Type B pancreatic cell (in vitro differentiated cells): ENCODE measurements around the gene RBM20. TPM values are rescaled to one million over a fixed set of nuclear protein-coding genes. Genes with fewer than 3 reads are reported as not detected.

Source experiments
- DNase-seq: peaks from one replicate; pipeline ENCODE4 v3.0.0; 2021; ENCODE audit warnings: mixed read lengths; ENCODE audit not compliant: unreplicated experiment; ENCODE audit errors: extremely low spot score
- H3K27ac Mint-ChIP-seq: 2 replicates; pipeline ENCODE4 v1.8.0; 2021; ENCODE audit warnings: mild to moderate bottlenecking, mixed read lengths
- H3K27me3 Mint-ChIP-seq: 2 replicates; pipeline ENCODE4 v1.8.0; 2021; ENCODE audit warnings: mixed read lengths
- H3K36me3 Mint-ChIP-seq: 2 replicates; pipeline ENCODE4 v1.8.0; 2021; ENCODE audit warnings: mixed read lengths
- H3K4me1 Mint-ChIP-seq: one replicate; pipeline ENCODE4 v1.8.0; 2021; ENCODE audit warnings: mixed read lengths; ENCODE audit not compliant: unreplicated experiment
- H3K4me3 Mint-ChIP-seq: 2 replicates; pipeline ENCODE4 v1.8.0; 2021; ENCODE audit warnings: mild to moderate bottlenecking, mixed read lengths
- H3K9me3 Mint-ChIP-seq: 2 replicates; pipeline ENCODE4 v1.8.0; 2021; ENCODE audit warnings: mixed read lengths
- total RNA-seq: library from RNA; stranded (reverse); gene quantifications from 2 replicates; pipeline ENCODE4 v1.2.1, GENCODE V29; 2021; ENCODE audit warnings: low replicate concordance
- TF ChIP-seq, protein P1 (sequence below): fragments of 200-600 bp; sonication (generic); conservative IDR thresholded peaks from 2 replicates; pipeline ENCODE4 v1.5.0; 2021; ENCODE audit warnings: antibody characterized with exemption, mild to moderate bottlenecking

Gene RBM20
- total RNA-seq, 1 donor from 2014 or later: 5.2 TPM

DNA sequence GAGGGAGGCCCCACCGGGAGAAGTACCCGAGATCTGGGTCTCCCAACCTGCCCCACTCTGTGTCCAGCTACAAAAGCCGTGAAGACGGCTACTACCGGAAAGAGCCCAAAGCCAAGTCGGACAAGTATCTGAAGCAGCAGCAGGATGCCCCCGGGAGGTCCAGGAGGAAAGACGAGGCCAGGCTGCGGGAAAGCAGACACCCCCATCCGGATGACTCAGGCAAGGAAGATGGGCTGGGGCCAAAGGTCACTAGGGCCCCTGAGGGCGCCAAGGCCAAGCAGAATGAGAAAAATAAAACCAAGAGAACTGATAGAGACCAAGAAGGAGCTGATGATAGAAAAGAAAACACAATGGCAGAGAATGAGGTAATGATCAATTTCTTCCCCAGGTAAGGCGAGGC, 168.4 kb downstream of the RBM20 start:
- TF ChIP-seq, protein P1, sequence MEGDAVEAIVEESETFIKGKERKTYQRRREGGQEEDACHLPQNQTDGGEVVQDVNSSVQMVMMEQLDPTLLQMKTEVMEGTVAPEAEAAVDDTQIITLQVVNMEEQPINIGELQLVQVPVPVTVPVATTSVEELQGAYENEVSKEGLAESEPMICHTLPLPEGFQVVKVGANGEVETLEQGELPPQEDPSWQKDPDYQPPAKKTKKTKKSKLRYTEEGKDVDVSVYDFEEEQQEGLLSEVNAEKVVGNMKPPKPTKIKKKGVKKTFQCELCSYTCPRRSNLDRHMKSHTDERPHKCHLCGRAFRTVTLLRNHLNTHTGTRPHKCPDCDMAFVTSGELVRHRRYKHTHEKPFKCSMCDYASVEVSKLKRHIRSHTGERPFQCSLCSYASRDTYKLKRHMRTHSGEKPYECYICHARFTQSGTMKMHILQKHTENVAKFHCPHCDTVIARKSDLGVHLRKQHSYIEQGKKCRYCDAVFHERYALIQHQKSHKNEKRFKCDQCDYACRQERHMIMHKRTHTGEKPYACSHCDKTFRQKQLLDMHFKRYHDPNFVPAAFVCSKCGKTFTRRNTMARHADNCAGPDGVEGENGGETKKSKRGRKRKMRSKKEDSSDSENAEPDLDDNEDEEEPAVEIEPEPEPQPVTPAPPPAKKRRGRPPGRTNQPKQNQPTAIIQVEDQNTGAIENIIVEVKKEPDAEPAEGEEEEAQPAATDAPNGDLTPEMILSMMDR: no peak
- no peak for DNase-seq
- Mint-ChIP-seq H3K9me3 (peaks cover 5% of the 10 kb centered on the region), H3K4me3 (no peak overlapping the region), H3K4me1 (peaks cover 16% of the 10 kb centered on the region), H3K36me3 (peaks cover 14% of the 10 kb centered on the region), H3K27me3 (no peaks in the 10 kb centered on the region), H3K27ac (no peak overlapping the region)

DNA sequence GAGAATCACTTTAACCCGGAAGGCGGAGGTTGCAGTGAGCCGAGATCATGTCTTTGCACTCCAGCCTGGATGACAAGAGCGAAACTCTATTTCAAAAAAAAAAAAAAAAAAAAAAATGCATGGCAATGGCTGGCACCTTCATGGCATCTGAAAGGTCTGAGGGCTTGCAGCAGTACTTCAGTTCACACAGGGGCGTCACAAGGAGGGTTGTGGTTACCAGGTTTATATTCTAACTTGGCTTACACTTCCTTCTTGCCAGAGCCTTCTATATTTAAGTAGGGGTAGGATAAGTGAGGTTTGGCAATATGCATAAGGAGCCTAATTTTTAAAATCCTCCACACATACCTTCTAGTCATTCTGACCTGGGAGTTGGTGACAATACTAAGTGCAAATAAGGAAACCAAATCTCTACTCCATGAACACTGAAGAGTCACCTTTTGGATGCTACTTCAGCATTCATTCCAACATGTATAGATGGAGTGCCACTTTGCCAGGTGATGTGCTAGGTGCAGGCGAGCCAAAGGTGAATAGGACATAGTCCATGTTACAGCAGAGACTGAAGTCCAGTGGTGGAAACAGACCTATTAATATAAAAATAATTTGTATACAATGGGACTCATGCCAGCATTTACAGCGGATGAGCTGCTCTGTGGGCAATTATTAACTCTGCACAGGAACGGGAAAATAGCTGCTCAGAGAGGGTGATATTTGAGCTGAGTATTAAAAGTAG, 169.8 kb downstream of the RBM20 start:
- Mint-ChIP-seq H3K9me3 (no peaks in the 10 kb centered on the region), H3K4me1 (peaks cover 20% of the 10 kb centered on the region), H3K36me3 (peaks cover 9% of the 10 kb centered on the region), H3K27ac (no peak overlapping the region), H3K4me3 (no peak overlapping the region), H3K27me3 (no peaks in the 10 kb centered on the region)
- no peak for DNase-seq
- TF ChIP-seq, protein P1: no peak

DNA sequence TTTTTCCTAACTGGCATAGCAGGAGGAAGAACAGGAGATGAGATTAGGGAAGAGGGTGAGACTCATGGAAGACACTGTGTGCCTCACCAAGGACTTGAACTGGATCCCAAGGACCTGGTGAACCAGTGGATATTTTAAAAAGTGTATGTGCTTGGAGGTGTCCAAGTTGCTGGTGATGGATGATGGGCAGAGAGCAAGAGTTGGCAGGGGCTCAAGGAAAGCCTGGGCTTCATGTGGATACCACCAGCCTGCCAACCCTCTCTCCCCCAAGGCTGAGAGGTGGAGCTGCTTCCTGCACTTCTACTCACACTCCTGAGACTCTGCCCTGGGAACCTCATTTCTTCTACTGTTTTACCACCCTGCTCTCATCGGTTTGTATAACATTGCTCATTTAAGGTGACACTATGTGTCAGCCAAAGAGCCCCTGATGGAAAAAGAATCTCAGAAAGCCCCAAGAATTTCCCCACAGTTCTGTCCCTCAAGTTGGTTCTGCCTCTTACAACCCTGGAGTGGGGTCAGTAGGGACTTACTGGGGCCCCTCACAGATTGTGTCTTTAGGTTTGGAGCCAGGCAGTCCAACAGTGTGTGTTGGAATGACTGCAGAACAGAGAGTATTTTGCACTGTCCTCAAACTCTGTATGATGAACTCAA, 171.3 kb downstream of the RBM20 start:
- DNase-seq: no peak
- Mint-ChIP-seq H3K27me3 (no peaks in the 10 kb centered on the region), H3K36me3 (peaks cover 9% of the 10 kb centered on the region), H3K4me1 (peaks cover 29% of the 10 kb centered on the region), H3K4me3 (no peak overlapping the region), H3K27ac (no peak overlapping the region), H3K9me3 (no peaks in the 10 kb centered on the region)
- TF ChIP-seq, protein P1: no peak

DNA sequence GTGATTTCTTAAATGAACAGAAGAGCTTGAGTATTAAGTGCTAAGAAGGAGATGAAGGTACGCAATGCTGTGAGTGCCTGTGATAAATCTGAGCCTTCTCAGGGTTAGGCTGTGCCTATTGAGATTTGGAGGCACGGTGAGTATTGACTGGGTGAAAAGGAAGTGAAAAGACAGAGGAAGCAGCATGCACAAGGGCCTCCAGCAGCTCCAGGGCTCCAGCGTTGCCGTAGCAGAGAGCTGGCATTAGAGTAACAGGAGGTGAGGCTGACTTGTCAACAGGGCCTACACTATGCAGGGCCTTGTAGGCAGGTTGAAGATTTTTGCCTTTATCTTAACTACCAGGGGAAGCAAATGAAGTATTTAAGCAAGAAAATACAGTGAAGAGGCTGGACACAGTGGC, 173.5 kb downstream of the RBM20 start:
- peaks cover 9% of the 10 kb centered on the region for H3K36me3 Mint-ChIP-seq
- TF ChIP-seq, protein P1: no peak
- no peaks in the 10 kb centered on the region for H3K27me3 Mint-ChIP-seq
- H3K27ac Mint-ChIP-seq: peak overlapping the region; percentile 32
- no peak overlapping the region for H3K4me3 Mint-ChIP-seq
- H3K9me3 Mint-ChIP-seq: no peaks in the 10 kb centered on the region
- no peak for DNase-seq
- H3K4me1 Mint-ChIP-seq: peaks cover 47% of the 10 kb centered on the region

DNA sequence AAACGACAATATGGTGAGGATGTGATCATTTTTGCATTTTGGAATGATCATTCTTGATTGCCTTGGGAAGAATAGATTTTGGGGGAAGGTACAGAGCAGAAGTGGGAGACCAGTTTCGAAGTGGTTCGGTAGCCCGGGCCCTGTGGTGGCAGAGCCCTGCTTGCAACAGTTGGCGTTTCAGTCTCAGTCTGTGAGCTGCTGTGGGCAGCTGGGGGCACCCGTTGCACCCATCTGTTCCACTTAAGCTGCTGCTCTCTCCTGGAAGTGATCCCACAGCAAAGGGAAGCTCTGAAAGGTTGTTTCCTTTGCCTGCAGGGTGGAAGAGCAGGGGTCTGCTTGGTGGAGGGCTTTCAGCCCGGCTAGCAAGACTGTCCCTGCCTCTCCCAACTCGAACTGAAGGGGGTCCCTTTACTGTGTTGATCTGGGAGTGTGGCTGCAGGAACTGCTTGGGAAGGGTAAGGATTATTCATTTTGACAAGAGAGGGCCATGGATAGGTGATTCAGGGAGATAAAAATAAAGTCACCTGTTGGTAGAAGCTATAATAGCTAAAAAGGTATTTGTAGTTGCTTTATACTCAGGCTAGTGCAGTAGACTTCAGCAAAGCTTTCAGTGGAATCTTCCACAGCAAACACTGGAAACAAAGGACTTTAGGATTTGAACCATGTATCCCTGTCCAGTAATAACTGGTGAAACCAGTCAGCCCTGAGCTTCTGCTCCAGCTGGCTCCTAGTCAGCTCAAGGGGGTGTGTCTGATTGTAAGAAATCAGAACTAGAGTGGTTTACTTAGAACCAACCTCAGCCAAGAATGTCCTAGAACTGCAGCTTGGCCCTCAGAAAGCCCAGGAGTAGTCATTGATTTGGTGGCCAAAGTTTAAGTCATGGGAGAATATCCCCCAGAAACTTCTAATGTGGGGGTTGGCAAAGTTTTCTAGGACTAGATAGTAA, 174.4 kb downstream of the RBM20 start:
- Mint-ChIP-seq H3K36me3 (peaks cover 5% of the 10 kb centered on the region), H3K27me3 (no peaks in the 10 kb centered on the region), H3K4me3 (peak overlapping the region; percentile 72), H3K27ac (peak overlapping the region; percentile 89), H3K4me1 (peaks cover 57% of the 10 kb centered on the region), H3K9me3 (no peaks in the 10 kb centered on the region)
- no peak for DNase-seq
- TF ChIP-seq, protein P1: no peak
